GM23248 (cell line): ENCODE measurements around the gene IFT43. TPM values are rescaled to one million over a fixed set of nuclear protein-coding genes. Genes with fewer than 3 reads are reported as not detected.

Source experiments
- DNase-seq: peaks from one replicate; pipeline ENCODE4 v3.0.0-alpha.2; 2015
- H2AFZ ChIP-seq: fragments of 200-600 bp; sonication (generic); 2 replicates; pipeline ENCODE4 v1.6.1; 2016; ENCODE audit warnings: antibody characterized with exemption
- H3F3A ChIP-seq: fragments of 200-600 bp; sonication (generic); 2 replicates; pipeline ENCODE4 v1.6.1; 2016; ENCODE audit warnings: mild to moderate bottlenecking, antibody characterized with exemption, mixed run types; ENCODE audit not compliant: insufficient read depth
- H3K27ac ChIP-seq: fragments of 200-600 bp; sonication (generic); 2 replicates; pipeline ENCODE4 v1.5.1; 2016; ENCODE audit warnings: mild to moderate bottlenecking
- H3K27me3 ChIP-seq: fragments of 200-600 bp; sonication (generic); replicated peaks from 2 replicates; pipeline ENCODE4 v1.6.1; 2016; ENCODE audit warnings: mild to moderate bottlenecking; ENCODE audit not compliant: insufficient read depth
- H3K36me3 ChIP-seq: fragments of 200-600 bp; sonication (generic); 2 replicates; pipeline ENCODE4 v1.6.1; 2016; ENCODE audit warnings: low read depth, mild to moderate bottlenecking
- H3K4me1 ChIP-seq: fragments of 200-600 bp; sonication (generic); 2 replicates; pipeline ENCODE4 v1.6.1; 2016; ENCODE audit warnings: mild to moderate bottlenecking; ENCODE audit not compliant: insufficient read depth
- H3K4me2 ChIP-seq: fragments of 200-600 bp; sonication (generic); one replicate; pipeline ENCODE4 v1.6.1; 2016; ENCODE audit warnings: mild to moderate bottlenecking; ENCODE audit not compliant: unreplicated experiment
- H3K4me3 ChIP-seq: fragments of 200-600 bp; sonication (generic); 2 replicates; pipeline ENCODE4 v1.5.1; 2016; ENCODE audit warnings: mild to moderate bottlenecking
- H3K79me2 ChIP-seq: fragments of 200-600 bp; sonication (generic); 2 replicates; pipeline ENCODE4 v1.6.1; 2016; ENCODE audit warnings: mild to moderate bottlenecking; ENCODE audit not compliant: insufficient read depth
- H3K9ac ChIP-seq: fragments of 200-600 bp; sonication (generic); 2 replicates; pipeline ENCODE4 v1.6.1; 2016; ENCODE audit warnings: mild to moderate bottlenecking
- H3K9me2 ChIP-seq: fragments of 200-600 bp; sonication (generic); 2 replicates; pipeline ENCODE4 v1.6.1; 2016; ENCODE audit warnings: mixed run types, mild to moderate bottlenecking, moderate library complexity; ENCODE audit not compliant: insufficient read depth
- H3K9me3 ChIP-seq: fragments of 200-600 bp; sonication (generic); one replicate; pipeline ENCODE4 v1.6.1; 2017; ENCODE audit warnings: low read depth
- H4K20me1 ChIP-seq: fragments of 200-600 bp; sonication (generic); 2 replicates; pipeline ENCODE4 v1.6.0; 2016; ENCODE audit not compliant: insufficient read depth
- EZH2 ChIP-seq: fragments of 200-600 bp; sonication (generic); IDR thresholded peaks from 2 replicates; pipeline ENCODE4 v1.6.1; 2018; ENCODE audit warnings: antibody characterized with exemption, mild to moderate bottlenecking; ENCODE audit not compliant: insufficient read depth, poor library complexity, severe bottlenecking
- EZH2phosphoT487 ChIP-seq: fragments of 200-600 bp; sonication (generic); IDR thresholded peaks from 2 replicates; pipeline ENCODE4 v1.6.1; 2018; ENCODE audit warnings: antibody characterized with exemption, moderate library complexity, mild to moderate bottlenecking, low read depth; ENCODE audit not compliant: insufficient read depth
- whole genome bisulfite sequencing, 2 experiments: methylation state at CpG; one replicate each; pipeline ENCODE4 v1.1.6; 2015 to 2017; ENCODE audit warnings: low lambda C conversion rate in 2 of 2, low coverage in 1 of 2; ENCODE audit errors: missing lambda C conversion rate in 2 of 2; 5-methylcytosine and 5-hydroxymethylcytosine counted together
- in situ Hi-C: fragments of 300-500 bp; cut with MboI; formaldehyde crosslinking; loops from 2 replicates; pipeline ENCODE4 v1.15.0; 2020
- polyA plus RNA-seq: library from polyadenylated mRNA; unstranded; fragments of >200 nt; fragmentation: Nextera tagmentation; extraction: Ambion mirVana; gene quantifications from 2 replicates; pipeline ENCODE4 v1.2.1, GENCODE V29; 2016
- total RNA-seq: library from RNA; depleted of rRNA; stranded (reverse); fragments of >200 nt; shearing (Covaris generic); gene quantifications from 2 replicates; pipeline ENCODE4 v1.2.3, GENCODE V29; 2014

Gene IFT43
- total and polyA plus RNA-seq, 2 experiments from 2014 or later, result 41.4 to 67.9 TPM

- Histone ChIP-seq H3F3A (no peaks in the 10 kb centered on the region; the same call in 1 of the 2 replicates), H2AFZ (no peak overlapping the region), H4K20me1 (no peaks in the 10 kb centered on the region), H3K9me2 (no peaks in the 10 kb centered on the region), H3K27me3 (no peaks in the 10 kb centered on the region), H3K9ac (no peak overlapping the region), H3K27ac (no peak overlapping the region), H3K4me2 (no peak overlapping the region), H3K4me1 (no peaks in the 10 kb centered on the region), H3K9me3 (no peaks in the 10 kb centered on the region), H3K79me2 (no peaks in the 10 kb centered on the region), H3K36me3 (no peaks in the 10 kb centered on the region), H3K4me3 (no peak overlapping the region)
- in situ Hi-C loops, result no loop called here
- no peak for DNase-seq
- TF ChIP-seq EZH2 (no peak), EZH2phosphoT487 (no peak)
- WGBS, 2 experiments, result 95 to 97% methylated on average over 15 of the region's 15 CpGs
Measured at GRCh38 chr14:75971509-75971908, 14.1 kb upstream of the IFT43 start.

- no peaks in the 10 kb centered on the region for H3K79me2 ChIP-seq
- no peak overlapping the region for H3K27ac ChIP-seq
- H3K4me1 ChIP-seq, result peaks cover 10% of the 10 kb centered on the region
- H4K20me1 ChIP-seq, result no peaks in the 10 kb centered on the region
- no peak overlapping the region for H2AFZ ChIP-seq
- no peaks in the 10 kb centered on the region for H3K27me3 ChIP-seq
- no peak overlapping the region for H3K4me2 ChIP-seq
- in situ Hi-C loops, result no loop called here
- no peak overlapping the region for H3K4me3 ChIP-seq
- no peaks in the 10 kb centered on the region for H3K36me3 ChIP-seq
- no peaks in the 10 kb centered on the region for H3K9me2 ChIP-seq
- no peak for TF ChIP-seq EZH2
- no peak for TF ChIP-seq EZH2phosphoT487
- WGBS, 2 experiments, result 28 to 32% methylated on average over 7 of the region's 7 CpGs
- H3K9me3 ChIP-seq, result no peaks in the 10 kb centered on the region
- no peak for DNase-seq
- H3K9ac ChIP-seq, result no peak overlapping the region
- H3F3A ChIP-seq, result no peaks in the 10 kb centered on the region; the same call in 1 of the 2 replicates
Measured at GRCh38 chr14:75972801-75973421, 12.7 kb upstream of the IFT43 start.

- Histone ChIP-seq H4K20me1 (no peaks in the 10 kb centered on the region), H3K4me2 (peak overlapping the region; percentile 5), H2AFZ (no peak overlapping the region), H3K27me3 (no peaks in the 10 kb centered on the region), H3K9me3 (no peaks in the 10 kb centered on the region), H3K4me1 (peaks cover 36% of the 10 kb centered on the region), H3K36me3 (no peaks in the 10 kb centered on the region), H3K27ac (no peak overlapping the region), H3K79me2 (no peaks in the 10 kb centered on the region), H3K4me3 (no peak overlapping the region), H3K9ac (no peak overlapping the region), H3F3A (no peaks in the 10 kb centered on the region), H3K9me2 (no peaks in the 10 kb centered on the region)
- peak; percentile 46 for DNase-seq
- in situ Hi-C loops, result no loop called here
- TF ChIP-seq EZH2phosphoT487 (no peak), EZH2 (no peak)
- WGBS, 2 experiments, result 48 to 52% methylated on average over 8 of the region's 8 CpGs
Measured at GRCh38 chr14:75976826-75977581, 8.6 kb upstream of the IFT43 start.

- no peak for TF ChIP-seq EZH2phosphoT487
- TF ChIP-seq EZH2, result no peak
- H3K4me3 ChIP-seq, result no peak overlapping the region
- H4K20me1 ChIP-seq, result no peaks in the 10 kb centered on the region
- no peaks in the 10 kb centered on the region for H3K9me2 ChIP-seq
- H3F3A ChIP-seq, result no peaks in the 10 kb centered on the region
- no peak overlapping the region for H3K9ac ChIP-seq
- no peaks in the 10 kb centered on the region for H3K79me2 ChIP-seq
- in situ Hi-C loops, result no loop called here
- H3K4me2 ChIP-seq, result peak overlapping the region; percentile 5
- no peak overlapping the region for H2AFZ ChIP-seq
- WGBS, 2 experiments, result 48 to 55% methylated on average over 3 of the region's 3 CpGs
- peak; percentile 27 for DNase-seq
- H3K27ac ChIP-seq, result no peak overlapping the region
- H3K27me3 ChIP-seq, result no peaks in the 10 kb centered on the region
- H3K9me3 ChIP-seq, result no peaks in the 10 kb centered on the region
- H3K36me3 ChIP-seq, result no peaks in the 10 kb centered on the region
- H3K4me1 ChIP-seq, result peaks cover 36% of the 10 kb centered on the region
Measured at GRCh38 chr14:75977582-75977943, 8.0 kb upstream of the IFT43 start.
